ENCODE data around the gene UQCRQ. TPM values are rescaled to one million over a fixed set of nuclear protein-coding genes. Genes with fewer than 3 reads are reported as not detected.

Gene UQCRQ
- total RNA-seq, 1 experiment from 2014 or later = 306 TPM

GRCh38 chr5:132822650-132823480, 43.6 kb upstream of the UQCRQ start:
- H3K27me3 ChIP-seq (ENCODE audit: insufficient read depth, low read length) = peaks cover 12% of the 10 kb centered on the region; the same call in 1 of the 2 replicates
- Mint-ChIP-seq H3K9me3 (no peaks in the 10 kb centered on the region; a peak in 1 of 5 replicates), H3K36me3 (ENCODE audit: insufficient read depth in 1 of 3, low read depth in 3 of 3) (peaks cover 3 to 6% (median 4%) of the 10 kb centered on the region in 3 experiments; a peak in 6 of 7 replicates), H3K4me1 (peaks cover 13 to 24% of the 10 kb centered on the region in 2 experiments), H3K27me3 (ENCODE audit: low read depth) (peaks cover 68% of the 10 kb centered on the region), H3K27ac (no peak overlapping the region), H3K4me3 (peak overlapping the region in 1 of 2 experiments; percentile 43; a peak in 2 of 5 replicates)
- H3K23ac ChIP-seq (ENCODE audit: insufficient read length, low read depth, low read length) = no peak overlapping the region
- peaks cover 14% of the 10 kb centered on the region for H3K23me2 ChIP-seq (ENCODE audit: insufficient read length, low read depth, low read length, poor library complexity, severe bottlenecking)
- no peak overlapping the region for H2BK20ac ChIP-seq (ENCODE audit: low read depth, low read length, poor library complexity, severe bottlenecking)
- no peak overlapping the region for H3K4ac ChIP-seq (ENCODE audit: low read depth, low read length)
- H3K18ac ChIP-seq (ENCODE audit: insufficient read length, low read depth, low read length) = peak overlapping the region; percentile 68
- H2AK5ac ChIP-seq (ENCODE audit: insufficient read length, low read length) = no peak overlapping the region
- H3K9me3 ChIP-seq (ENCODE audit: control insufficient read depth, low read depth, low read length) = no peaks in the 10 kb centered on the region
- no peak overlapping the region for H2BK15ac ChIP-seq (ENCODE audit: low read depth, low read length)
- H2AFZ ChIP-seq (ENCODE audit: low read length) = no peak overlapping the region
- H3K4me2 ChIP-seq (ENCODE audit: insufficient read depth, insufficient read length, low read length) = peak overlapping the region; percentile 42
- no peak overlapping the region for H2BK12ac ChIP-seq (ENCODE audit: insufficient read length, low read depth, low read length)
- peak overlapping the region; percentile 86 for H3K14ac ChIP-seq (ENCODE audit: insufficient read depth, low read length)
- no peaks in the 10 kb centered on the region for H3K79me1 ChIP-seq (ENCODE audit: insufficient read depth, low read depth, low read length, poor library complexity, severe bottlenecking)
- no peak overlapping the region for H2BK120ac ChIP-seq (ENCODE audit: low read depth, low read length, poor library complexity, severe bottlenecking)
- no peak overlapping the region for H4K91ac ChIP-seq (ENCODE audit: insufficient read length, low read depth, low read length)
- H3K79me2 ChIP-seq (ENCODE audit: insufficient read depth, low read length) = no peaks in the 10 kb centered on the region
- H2BK5ac ChIP-seq (ENCODE audit: insufficient read length, low read length) = no peak overlapping the region
- H3K4me1 ChIP-seq (ENCODE audit: insufficient read depth, low read length) = peaks cover 3% of the 10 kb centered on the region
- no peak overlapping the region for H3K56ac ChIP-seq (ENCODE audit: insufficient read length, low read depth, low read length)
- H3T11ph ChIP-seq (ENCODE audit: low read length) = no peak overlapping the region
- peak; percentile 92 for DNase-seq
- H4K20me1 ChIP-seq (ENCODE audit: control insufficient read depth, insufficient read depth, insufficient read length) = no peaks in the 10 kb centered on the region
- H4K8ac ChIP-seq (replicated peaks; ENCODE audit: insufficient read length, low read depth, low read length) = no peak overlapping the region
- peak; percentile 50; the same call in 2 of the 3 replicates for TF ChIP-seq CTCF (conservative IDR thresholded peaks at IDR 0.05)
- no peak overlapping the region for H3K9ac ChIP-seq (ENCODE audit: extremely low read depth, insufficient read length, low read length)
- H4K5ac ChIP-seq (ENCODE audit: insufficient read length, low read depth, low read length) = no peak overlapping the region
- WGBS (ENCODE audit: extremely low coverage, insufficient read length, low lambda C conversion rate) = no CpG with 5 or more reads among the region's 68 CpGs
- H3K27ac ChIP-seq (ENCODE audit: insufficient read length, low read depth, low read length) = no peak overlapping the region

Measured in H9 (cell line).